Gastroesophageal sphincter (tissue), 3 donors: ENCODE data around the gene STEAP1B.

Source experiments
- CTCF ChIP-seq, 4 experiments: fragments of 200-600 bp in 2 of 4; fragments of 450-650 bp in 2 of 4; sonication (generic) in 1 of 4; IDR thresholded peaks; one replicate each; pipeline ENCODE4 v1.5.1; 2017 to 2019; ENCODE audit warnings: antibody characterized with exemption in 4 of 4, mild to moderate bottlenecking in 2 of 4, moderate library complexity in 2 of 4
- POLR2A ChIP-seq, 2 donors: fragments of 450-650 bp; IDR thresholded peaks; one replicate each; pipeline ENCODE4 v1.6.1; 2017; ENCODE audit warnings: antibody characterized with exemption in 2 of 2, mild to moderate bottlenecking in 2 of 2, moderate library complexity in 1 of 2
- POLR2AphosphoS5 ChIP-seq: sonication (generic); formaldehyde crosslinking; IDR thresholded peaks from one replicate; pipeline ENCODE4 v1.6.1; 2017; ENCODE audit warnings: antibody characterized with exemption

GRCh38 chr7:22420008-22420407, 80.0 kb downstream of the STEAP1B start:
- TF ChIP-seq POLR2A (IDR thresholded peaks at IDR 0.05) (no peak), CTCF (IDR thresholded peaks at IDR 0.05) (no peak), POLR2AphosphoS5 (no peak)
